Measurements from ENCODE around the gene PRDM10. TPM values are rescaled to one million over a fixed set of nuclear protein-coding genes. Genes with fewer than 3 reads are reported as not detected.

The PRDM10 gene
- total RNA-seq, 1 experiment from 2014 or later: 7.7 TPM

GRCh38 chr11:129933891-129934290 is 68.7 kb downstream of the PRDM10 start:
- Histone ChIP-seq H2BK5ac (ENCODE audit: insufficient read length, low read length) (no peak overlapping the region), H4K5ac (ENCODE audit: insufficient read length, low read depth, low read length) (no peak overlapping the region), H3K18ac (ENCODE audit: insufficient read length, low read depth, low read length) (peak overlapping the region; percentile 7), H3K4me2 (ENCODE audit: insufficient read depth, insufficient read length, low read length) (no peak overlapping the region), H3K23ac (ENCODE audit: insufficient read length, low read depth, low read length) (no peak overlapping the region), H4K91ac (ENCODE audit: insufficient read length, low read depth, low read length) (peak overlapping the region; percentile 90), H3K4me1 (ENCODE audit: insufficient read depth, low read length) (peaks cover 9% of the 10 kb centered on the region), H3K27me3 (ENCODE audit: insufficient read depth, low read length) (no peaks in the 10 kb centered on the region), H3K9ac (ENCODE audit: extremely low read depth, insufficient read length, low read length) (no peak overlapping the region), H3K79me1 (ENCODE audit: insufficient read depth, low read depth, low read length, poor library complexity, severe bottlenecking) (no peaks in the 10 kb centered on the region), H3K4ac (ENCODE audit: low read depth, low read length) (no peak overlapping the region), H3K27ac (ENCODE audit: insufficient read length, low read depth, low read length) (no peak overlapping the region), H2AFZ (ENCODE audit: low read length) (no peak overlapping the region), H3T11ph (ENCODE audit: low read length) (no peak overlapping the region), H4K8ac (replicated peaks; ENCODE audit: insufficient read length, low read depth, low read length) (no peak overlapping the region), H2BK12ac (ENCODE audit: insufficient read length, low read depth, low read length) (no peak overlapping the region), H3K23me2 (ENCODE audit: insufficient read length, low read depth, low read length, poor library complexity, severe bottlenecking) (no peaks in the 10 kb centered on the region), H3K14ac (ENCODE audit: insufficient read depth, low read length) (no peak overlapping the region; the same call in 1 of the 2 replicates), H2AK5ac (ENCODE audit: insufficient read length, low read length) (no peak overlapping the region), H4K20me1 (ENCODE audit: control insufficient read depth, insufficient read depth, insufficient read length) (no peaks in the 10 kb centered on the region), H3K79me2 (ENCODE audit: insufficient read depth, low read length) (no peaks in the 10 kb centered on the region), H3K9me3 (ENCODE audit: control insufficient read depth, low read depth, low read length) (no peaks in the 10 kb centered on the region), H2BK20ac (ENCODE audit: low read depth, low read length, poor library complexity, severe bottlenecking) (no peak overlapping the region), H2BK15ac (ENCODE audit: low read depth, low read length) (0 out of 2 replicates have a peak overlapping the region, but pooled peaks have one; percentile 77), H2BK120ac (ENCODE audit: low read depth, low read length, poor library complexity, severe bottlenecking) (no peak overlapping the region), H3K56ac (ENCODE audit: insufficient read length, low read depth, low read length) (no peak overlapping the region)
- no peak for DNase-seq
- H3K36me3 Mint-ChIP-seq (ENCODE audit: insufficient read depth in 1 of 3, low read depth in 3 of 3): peaks cover 16 to 33% (median 24%) of the 10 kb centered on the region in 3 experiments
- H3K27me3 Mint-ChIP-seq (ENCODE audit: low read depth): no peaks in the 10 kb centered on the region
- no peak overlapping the region for H3K4me3 Mint-ChIP-seq
- no CpG with 5 or more reads among the region's 9 CpGs for WGBS (ENCODE audit: extremely low coverage, insufficient read length, low lambda C conversion rate)
- H3K27ac Mint-ChIP-seq: peak overlapping the region in 2 of 3 experiments; percentile 75 to 82; a peak in 5 of 7 replicates
- no peak for TF ChIP-seq CTCF (conservative IDR thresholded peaks at IDR 0.05)
- peaks cover 25 to 34% of the 10 kb centered on the region in 2 experiments for H3K4me1 Mint-ChIP-seq
- H3K9me3 Mint-ChIP-seq: no peaks in the 10 kb centered on the region

Measured in H9 (cell line).